CD4-positive, alpha-beta T cell treated with Interleukin-2 at 100 ng/mL for 4 hours (primary cell): Measurements from ENCODE around the gene TNFRSF17.

ENCODE experiments used
- DNase-seq: peaks from one replicate; pipeline ENCODE4 v3.0.0-alpha.2; 2020; ENCODE audit warnings: low spot score

TNFRSF17 gene

GRCh38 chr16:12002447-12003006 is 37.5 kb downstream of the TNFRSF17 start:
- DNase-seq: no peak

GRCh38 chr16:12006637-12007036 is 41.6 kb downstream of the TNFRSF17 start:
- DNase-seq: no peak

DNA sequence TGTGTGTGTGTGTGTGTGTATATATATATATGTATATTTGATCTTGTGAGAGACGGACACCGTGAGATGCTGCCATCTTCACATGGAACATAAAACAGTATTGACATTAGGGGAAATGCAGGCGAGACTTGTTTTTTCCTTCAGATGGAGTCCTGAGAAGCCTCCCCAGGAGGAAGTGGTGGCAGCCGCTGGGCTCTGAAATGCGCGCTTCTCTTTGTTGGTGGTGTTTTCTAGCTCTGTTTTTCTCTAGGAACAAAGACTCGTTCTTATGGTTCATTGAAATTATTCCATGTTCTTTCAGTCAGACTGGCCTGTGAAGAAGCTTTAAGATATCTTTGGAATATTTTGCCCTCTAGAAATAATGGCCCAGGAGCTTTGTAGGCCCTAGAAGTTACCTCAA is 44.5 kb downstream of the TNFRSF17 start:
- DNase-seq: peak; percentile 3

- no peak for DNase-seq
Measured at GRCh38 chr16:12009922-12010321, 44.9 kb downstream of the TNFRSF17 start.

- DNase-seq: no peak
Measured at GRCh38 chr16:12010388-12011251, 45.6 kb downstream of the TNFRSF17 start.

DNA sequence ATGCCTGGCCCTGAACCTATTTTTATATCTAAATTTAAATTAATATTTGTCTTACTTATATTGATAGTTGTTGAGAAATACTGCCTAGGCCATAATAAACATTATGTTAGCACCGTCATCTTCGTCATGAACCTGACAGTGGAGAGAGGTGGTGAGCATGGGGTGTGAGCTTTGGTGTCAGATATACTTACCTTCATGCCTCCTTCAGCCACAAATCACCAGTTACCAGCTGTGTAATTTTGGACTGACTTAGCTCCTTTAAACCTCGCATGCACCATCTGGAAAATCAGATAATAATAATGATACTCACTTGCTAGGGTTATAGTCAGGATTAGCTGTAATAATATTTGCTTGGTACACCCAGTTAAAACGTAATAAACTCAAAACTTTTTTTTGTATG is 46.6 kb downstream of the TNFRSF17 start:
- DNase-seq: no peak

DNA sequence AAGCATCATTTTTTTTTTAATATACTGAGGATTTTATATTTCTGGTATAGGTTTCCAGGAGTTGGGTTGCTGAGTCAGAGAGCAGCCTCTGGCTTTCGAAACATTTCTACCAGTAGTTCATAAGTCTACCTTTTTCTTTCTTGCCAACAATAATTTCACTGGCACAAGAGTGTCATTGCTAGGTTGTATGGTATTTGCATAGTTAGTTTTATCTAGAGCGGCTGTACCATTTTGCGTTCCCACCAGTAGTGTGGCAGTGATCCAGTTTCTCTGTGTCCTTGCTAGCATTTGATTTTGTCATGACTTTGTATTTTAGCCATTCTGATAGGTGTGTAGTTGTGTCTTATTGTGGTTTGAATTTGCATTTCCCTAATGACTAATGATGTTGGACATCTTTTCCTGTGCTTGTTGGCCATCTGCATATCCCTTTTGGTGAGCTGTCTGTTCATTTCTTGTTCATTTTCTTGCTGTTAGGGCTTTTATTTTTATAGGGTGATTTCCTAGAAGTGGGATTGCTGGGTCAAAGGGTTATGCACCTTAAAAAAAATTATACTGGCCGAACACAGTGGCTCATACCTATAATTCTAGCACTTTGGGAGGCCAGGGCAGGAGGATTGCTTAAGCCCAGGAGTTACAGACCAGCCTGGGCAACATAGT is 51.4 kb downstream of the TNFRSF17 start:
- no peak for DNase-seq

- DNase-seq: no peak
Measured at GRCh38 chr16:12017558-12017957, 52.5 kb downstream of the TNFRSF17 start.
